ENCODE measurements around the gene LOXL1. TPM values are rescaled to one million over a fixed set of nuclear protein-coding genes. Genes with fewer than 3 reads are reported as not detected.

Gene LOXL1
- total and polyA plus RNA-seq, 10 of the 15 experiments (the other 5 are each of a cell fraction or from before 2014, with no cell fraction given): 0.07 to 0.15 TPM; not detected in 8

- no peaks in the 10 kb centered on the region for H3K9me3 ChIP-seq (replicated peaks; ENCODE audit: control insufficient read depth, insufficient read depth, low read length)
- no peaks in the 10 kb centered on the region for H3K36me3 ChIP-seq (ENCODE audit: control insufficient read depth in 2 of 2, insufficient read depth in 2 of 2, low read length in 1 of 2)
- H3K4me1 ChIP-seq (ENCODE audit: control insufficient read depth, insufficient read depth, low read length): no peaks in the 10 kb centered on the region; the same call in 1 of the 2 replicates
- ChIA-PET CTCF (interaction anchor here (1.9 kb wide), 1 partner anchor 16 kb away, joined by 5 read pairs; no protein-coding TSS in a partner anchor), POLR2A (no interaction called here), SMC1A (ENCODE audit: uncharacterized antibody, unreplicated experiment) (no interaction called here), RAD21 (ENCODE audit: unreplicated experiment) (interaction anchor here (0.9 kb wide), 1 partner anchor 17 kb away, joined by 3 read pairs; no protein-coding TSS in a partner anchor)
- no peak overlapping the region for H2AFZ ChIP-seq (ENCODE audit: control insufficient read depth, low read depth, low read length)
- ATAC-seq (no peak), FAIRE-seq (no peak), DNase-seq (ENCODE audit: low read depth, low spot score) (no peak)
- BruUV-seq (replicated peaks): no TSS peak
- H4K20me1 ChIP-seq (ENCODE audit: control insufficient read depth, insufficient read depth): no peaks in the 10 kb centered on the region
- H3K27ac ChIP-seq (ENCODE audit: control insufficient read depth, insufficient read depth): no peak overlapping the region
- H3K4me2 ChIP-seq (ENCODE audit: control insufficient read depth, insufficient read depth): no peak overlapping the region
- H3K79me2 ChIP-seq (ENCODE audit: control insufficient read depth, insufficient read depth, low read length): no peaks in the 10 kb centered on the region
- TF ChIP-seq SP1 (IDR thresholded peaks at IDR 0.05; ENCODE audit: low read depth, low read length): no peak
- no peak for TF ChIP-seq BRCA1 (IDR thresholded peaks at IDR 0.05; ENCODE audit: low read depth, low read length)
- TF ChIP-seq TARDBP (IDR thresholded peaks at IDR 0.05; ENCODE audit: borderline replicate concordance): no peak
- TF ChIP-seq LARP7 (IDR thresholded peaks at IDR 0.05): no peak
- no peak for TF ChIP-seq SUPT20H (IDR thresholded peaks at IDR 0.05; ENCODE audit: borderline replicate concordance, control insufficient read depth, low read depth, low read length)
- TF ChIP-seq JUND (IDR thresholded peaks at IDR 0.05; ENCODE audit: low read depth, low read length): no peak
- TF ChIP-seq BHLHE40 (IDR thresholded peaks at IDR 0.05; ENCODE audit: borderline replicate concordance in 1 of 2, low read depth in 2 of 2, low read length in 1 of 2): no peak
- no peak for TF ChIP-seq YBX1 (IDR thresholded peaks at IDR 0.05)
- TF ChIP-seq HDAC6 (IDR thresholded peaks at IDR 0.05; ENCODE audit: unreplicated experiment): no peak
- TF ChIP-seq BMI1 (IDR thresholded peaks at IDR 0.05; ENCODE audit: borderline replicate concordance): no peak
- TF ChIP-seq PRDM15 (CRISPR knock-in tag; IDR thresholded peaks at IDR 0.05): no peak
- TF ChIP-seq SUZ12 (IDR thresholded peaks at IDR 0.05; ENCODE audit: unreplicated experiment): no peak
- TF ChIP-seq, protein P1, sequence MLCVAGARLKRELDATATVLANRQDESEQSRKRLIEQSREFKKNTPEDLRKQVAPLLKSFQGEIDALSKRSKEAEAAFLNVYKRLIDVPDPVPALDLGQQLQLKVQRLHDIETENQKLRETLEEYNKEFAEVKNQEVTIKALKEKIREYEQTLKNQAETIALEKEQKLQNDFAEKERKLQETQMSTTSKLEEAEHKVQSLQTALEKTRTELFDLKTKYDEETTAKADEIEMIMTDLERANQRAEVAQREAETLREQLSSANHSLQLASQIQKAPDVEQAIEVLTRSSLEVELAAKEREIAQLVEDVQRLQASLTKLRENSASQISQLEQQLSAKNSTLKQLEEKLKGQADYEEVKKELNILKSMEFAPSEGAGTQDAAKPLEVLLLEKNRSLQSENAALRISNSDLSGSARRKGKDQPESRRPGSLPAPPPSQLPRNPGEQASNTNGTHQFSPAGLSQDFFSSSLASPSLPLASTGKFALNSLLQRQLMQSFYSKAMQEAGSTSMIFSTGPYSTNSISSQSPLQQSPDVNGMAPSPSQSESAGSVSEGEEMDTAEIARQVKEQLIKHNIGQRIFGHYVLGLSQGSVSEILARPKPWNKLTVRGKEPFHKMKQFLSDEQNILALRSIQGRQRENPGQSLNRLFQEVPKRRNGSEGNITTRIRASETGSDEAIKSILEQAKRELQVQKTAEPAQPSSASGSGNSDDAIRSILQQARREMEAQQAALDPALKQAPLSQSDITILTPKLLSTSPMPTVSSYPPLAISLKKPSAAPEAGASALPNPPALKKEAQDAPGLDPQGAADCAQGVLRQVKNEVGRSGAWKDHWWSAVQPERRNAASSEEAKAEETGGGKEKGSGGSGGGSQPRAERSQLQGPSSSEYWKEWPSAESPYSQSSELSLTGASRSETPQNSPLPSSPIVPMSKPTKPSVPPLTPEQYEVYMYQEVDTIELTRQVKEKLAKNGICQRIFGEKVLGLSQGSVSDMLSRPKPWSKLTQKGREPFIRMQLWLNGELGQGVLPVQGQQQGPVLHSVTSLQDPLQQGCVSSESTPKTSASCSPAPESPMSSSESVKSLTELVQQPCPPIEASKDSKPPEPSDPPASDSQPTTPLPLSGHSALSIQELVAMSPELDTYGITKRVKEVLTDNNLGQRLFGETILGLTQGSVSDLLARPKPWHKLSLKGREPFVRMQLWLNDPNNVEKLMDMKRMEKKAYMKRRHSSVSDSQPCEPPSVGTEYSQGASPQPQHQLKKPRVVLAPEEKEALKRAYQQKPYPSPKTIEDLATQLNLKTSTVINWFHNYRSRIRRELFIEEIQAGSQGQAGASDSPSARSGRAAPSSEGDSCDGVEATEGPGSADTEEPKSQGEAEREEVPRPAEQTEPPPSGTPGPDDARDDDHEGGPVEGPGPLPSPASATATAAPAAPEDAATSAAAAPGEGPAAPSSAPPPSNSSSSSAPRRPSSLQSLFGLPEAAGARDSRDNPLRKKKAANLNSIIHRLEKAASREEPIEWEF (IDR thresholded peaks at IDR 0.05; ENCODE audit: insufficient replicate concordance, low read depth, low read length): no peak
- no peak overlapping the region for H3K4me3 ChIP-seq
- in situ Hi-C loops (cut with MboI): no loop called here
- WGBS (ENCODE audit: insufficient coverage, insufficient replicate concordance, low lambda C conversion rate, missing lambda C conversion rate): 33% methylated on average over 12 of the region's 12 CpGs
- H3K27me3 ChIP-seq (replicated peaks in 1 of 2; ENCODE audit: control insufficient read depth in 2 of 2, insufficient read depth in 2 of 2, low read length in 1 of 2): no peaks in the 10 kb centered on the region; a peak in 1 of 4 replicates
- H3K9ac ChIP-seq (ENCODE audit: control insufficient read depth, insufficient read depth, low read length): no peak overlapping the region
- intact Hi-C loops (cut with micrococcal nuclease; ENCODE audit: unreplicated experiment): no loop called here
Measured at GRCh38 chr15:73955861-73956742, 29.8 kb downstream of the LOXL1 start.
